22Rv1 (cell line): ENCODE measurements around the gene POLD2.

Experiments
- CTCF ChIP-seq: fragments of 450-650 bp; IDR thresholded peaks from 2 replicates; pipeline ENCODE4 v1.5.1; 2017; ENCODE audit warnings: mild to moderate bottlenecking
- ZFX ChIP-seq: fragments of 450-650 bp; IDR thresholded peaks from 2 replicates; pipeline ENCODE4 v1.6.1; 2017; ENCODE audit warnings: antibody characterized with exemption, borderline replicate concordance

DNA sequence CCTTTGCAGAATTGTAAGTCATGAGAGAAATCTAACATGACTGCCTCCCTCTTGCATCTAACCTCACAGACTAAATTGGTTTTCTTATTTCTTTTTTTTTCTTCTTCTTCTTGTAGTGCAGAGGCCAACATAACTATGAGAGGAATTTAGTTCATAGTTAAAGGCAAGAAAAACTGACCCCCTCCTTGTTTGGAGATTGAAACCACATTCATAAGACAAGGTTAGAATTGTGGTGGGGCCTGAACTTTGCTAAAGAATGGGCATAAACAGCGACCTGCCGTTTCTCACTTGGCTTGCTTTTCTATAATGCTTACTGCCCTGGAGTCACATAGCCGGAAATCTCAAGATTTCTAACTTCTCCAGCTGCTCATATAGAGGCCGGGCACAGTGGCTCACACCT is 38.6 kb downstream of the POLD2 start:
- TF ChIP-seq CTCF (no peak), ZFX (no peak)
